ENCODE data around the gene PRDM11.

The PRDM11 gene

GRCh38 chr11:45212566-45213315, 66.3 kb downstream of the PRDM11 start:
- no peak for FAIRE-seq

GRCh38 chr11:45213316-45213665, 66.9 kb downstream of the PRDM11 start:
- no peak for FAIRE-seq

GRCh38 chr11:45213717-45214116, 67.3 kb downstream of the PRDM11 start:
- no peak for FAIRE-seq

- no peak for FAIRE-seq
Observed at GRCh38 chr11:45215098-45215865, 68.8 kb downstream of the PRDM11 start.

- no peak for FAIRE-seq
Observed at GRCh38 chr11:45216031-45216430, 69.6 kb downstream of the PRDM11 start.

GRCh38 chr11:45216901-45217300, 70.5 kb downstream of the PRDM11 start:
- FAIRE-seq, result no peak

GRCh38 chr11:45217991-45218390, 71.6 kb downstream of the PRDM11 start:
- no peak for FAIRE-seq

GRCh38 chr11:45218705-45219104, 72.3 kb downstream of the PRDM11 start:
- FAIRE-seq, result no peak

DNA sequence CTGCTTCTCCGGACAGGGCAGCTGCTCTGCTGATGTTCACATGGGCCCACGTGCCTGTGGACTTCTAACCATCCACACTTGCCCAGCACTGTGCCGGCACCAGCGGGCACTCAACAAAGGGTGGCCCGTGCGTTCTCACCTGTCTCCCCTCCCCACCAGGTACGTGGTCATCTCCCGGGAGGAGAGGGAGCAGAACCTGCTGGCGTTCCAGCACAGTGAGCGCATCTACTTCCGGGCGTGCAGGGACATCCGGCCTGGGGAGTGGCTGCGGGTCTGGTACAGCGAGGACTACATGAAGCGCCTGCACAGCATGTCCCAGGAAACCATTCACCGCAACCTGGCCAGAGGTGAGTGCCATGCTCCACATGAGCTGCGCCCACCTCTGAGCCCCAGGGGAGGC, 73.0 kb downstream of the PRDM11 start:
- FAIRE-seq, result no peak

- FAIRE-seq, result no peak
Observed at GRCh38 chr11:45223496-45223895, 77.1 kb downstream of the PRDM11 start.

DNA sequence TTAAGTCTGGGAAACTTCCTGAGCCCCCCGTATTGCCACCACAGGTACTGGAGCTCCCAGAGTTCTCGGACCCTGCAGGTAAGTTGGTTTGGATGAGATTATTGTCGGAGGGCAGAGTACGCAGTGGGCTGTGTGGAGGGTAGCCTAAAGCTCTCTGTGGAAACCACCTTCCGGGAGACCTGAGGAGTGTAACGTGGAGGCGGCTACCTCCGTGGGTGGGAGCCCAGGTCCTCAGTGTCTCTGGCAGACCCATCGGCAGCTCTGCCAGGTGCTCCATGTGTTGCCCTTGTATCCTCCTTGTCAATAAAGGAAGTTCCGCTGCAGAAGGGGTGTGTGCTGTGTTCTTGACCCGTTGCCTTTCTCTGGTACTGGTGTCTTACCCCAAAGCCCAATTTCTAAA, 78.3 kb downstream of the PRDM11 start:
- no peak for FAIRE-seq

- FAIRE-seq, result no peak
Observed at GRCh38 chr11:45225277-45225676, 78.8 kb downstream of the PRDM11 start.

GRCh38 chr11:45225961-45226871, 79.8 kb downstream of the PRDM11 start:
- no peak for FAIRE-seq

GRCh38 chr11:45226901-45227300, 80.5 kb downstream of the PRDM11 start:
- FAIRE-seq, result no peak

GRCh38 chr11:45227836-45228235, 81.4 kb downstream of the PRDM11 start:
- no peak for FAIRE-seq

- FAIRE-seq, result no peak
Observed at GRCh38 chr11:45229401-45230020, 83.1 kb downstream of the PRDM11 start.

- no peak for FAIRE-seq
Observed at GRCh38 chr11:45232341-45233080, 86.1 kb downstream of the PRDM11 start.

DNA sequence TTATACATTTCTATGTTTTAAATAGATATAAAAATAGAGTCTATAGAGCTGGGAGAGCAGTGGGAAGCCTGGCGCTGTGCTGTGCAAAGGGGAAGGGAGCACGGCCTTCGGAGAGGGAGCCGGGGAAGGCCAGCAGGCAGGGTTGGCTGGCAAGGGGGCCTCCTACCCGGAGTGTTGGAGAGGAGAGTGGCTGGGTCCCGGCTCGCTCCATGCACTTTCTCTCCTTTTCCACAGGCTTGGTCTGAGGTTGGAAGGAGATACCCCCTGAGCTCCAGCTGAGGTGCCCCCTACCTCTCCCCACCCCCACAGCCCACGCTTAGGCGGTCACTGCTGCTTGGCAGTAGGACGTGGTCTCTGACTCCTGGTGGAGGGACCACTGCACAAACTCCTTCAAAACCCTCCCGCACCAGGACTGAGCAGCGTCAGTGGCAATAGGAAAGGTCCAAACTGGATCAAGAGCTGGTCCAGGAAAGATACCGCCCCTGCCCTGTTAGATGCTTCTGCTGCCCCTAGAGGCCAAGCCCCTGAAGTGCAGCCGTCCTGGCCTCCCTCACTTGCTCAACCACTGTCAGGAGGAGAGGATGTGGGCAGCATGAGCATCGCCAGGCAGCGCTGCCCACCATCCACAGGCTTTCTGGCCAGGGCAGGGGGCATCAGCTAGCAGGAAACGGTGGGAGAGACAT, 86.8 kb downstream of the PRDM11 start:
- no peak for FAIRE-seq

DNA sequence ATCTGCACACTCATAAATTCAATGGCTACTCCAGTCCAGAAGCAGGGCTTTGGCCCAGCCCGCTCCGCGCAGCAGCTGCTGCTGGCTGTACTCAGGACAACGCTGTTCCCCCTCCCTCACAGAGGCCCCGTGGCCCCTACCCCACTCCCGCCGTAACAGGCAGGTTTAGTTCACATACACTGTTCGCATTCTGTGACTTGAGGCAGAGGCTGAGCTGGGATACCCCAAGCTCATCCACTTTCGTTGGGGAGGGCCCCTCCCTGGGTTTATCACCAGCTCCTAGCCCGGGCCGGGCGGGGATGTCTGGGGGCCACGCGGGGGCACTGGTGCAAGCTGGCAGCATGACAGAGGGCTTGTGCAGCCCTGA, 87.3 kb downstream of the PRDM11 start:
- FAIRE-seq, result no peak

DNA sequence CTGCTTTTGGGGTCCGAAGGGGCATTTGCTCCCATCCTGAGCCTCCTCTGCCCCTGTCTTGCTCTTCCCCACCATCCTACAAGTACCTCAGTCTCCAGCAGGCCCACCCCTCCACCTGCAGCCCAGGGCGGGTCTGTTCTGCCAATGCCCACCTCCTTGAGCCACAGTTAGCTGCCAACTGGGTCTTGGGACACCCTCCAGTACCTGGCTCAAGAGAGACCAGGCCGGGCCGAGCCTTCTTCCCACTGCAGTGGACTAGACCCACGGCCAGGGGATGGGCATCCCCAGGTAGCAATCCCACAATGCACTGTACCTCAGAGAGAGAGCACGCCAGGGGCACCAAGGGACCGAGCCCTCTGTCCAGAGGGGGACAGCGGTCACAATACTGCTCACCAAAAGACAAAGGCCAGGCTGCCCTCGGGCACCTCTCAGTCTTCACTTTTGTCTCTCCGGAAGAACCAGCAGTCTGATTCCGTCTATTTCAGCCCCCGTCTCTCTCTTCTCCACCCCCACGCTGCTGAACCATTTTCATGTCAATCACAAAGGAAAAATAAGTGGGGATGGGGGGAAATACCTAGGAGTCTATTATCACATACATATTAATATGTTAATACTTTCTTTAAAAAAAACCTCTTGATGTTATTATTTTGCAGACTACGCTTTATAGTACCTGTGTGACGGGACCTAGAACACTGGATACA, 88.0 kb downstream of the PRDM11 start:
- FAIRE-seq, result no peak

Data from colon (tissue), 2 donors.